GM23338 (cell line): ENCODE results near the gene CRYBA1. TPM values are rescaled to one million over a fixed set of nuclear protein-coding genes. Genes with fewer than 3 reads are reported as not detected.

Experiments
- ATAC-seq: fragments of 200-7000 bp; cut with Tn5 transposase; 3 replicates; pipeline ENCODE4 v1.9.1; 2020
- DNase-seq: peaks from one replicate; pipeline ENCODE4 v3.0.0-alpha.2; 2015; ENCODE audit warnings: low spot score
- H2AFZ ChIP-seq: fragments of 200-600 bp; sonication (generic); 2 replicates; pipeline ENCODE4 v1.8.0; 2016; ENCODE audit warnings: antibody characterized with exemption, mild to moderate bottlenecking, moderate library complexity
- H3F3A ChIP-seq: fragments of 200-600 bp; sonication (generic); replicated peaks from 2 replicates; pipeline ENCODE4 v1.8.0; 2017; ENCODE audit warnings: antibody characterized with exemption, mixed run types, low read depth
- H3K27ac ChIP-seq: fragments of 200-600 bp; sonication (generic); 2 replicates; pipeline ENCODE4 v1.6.1; 2016; ENCODE audit warnings: low read depth
- H3K27me3 ChIP-seq: fragments of 200-600 bp; sonication (generic); 2 replicates; pipeline ENCODE4 v1.8.0; 2016; ENCODE audit warnings: mild to moderate bottlenecking, mixed run types, moderate library complexity; ENCODE audit not compliant: insufficient read depth
- H3K36me3 ChIP-seq: fragments of 200-600 bp; sonication (generic); 2 replicates; pipeline ENCODE4 v1.8.0; 2016; ENCODE audit warnings: mild to moderate bottlenecking; ENCODE audit not compliant: insufficient read depth
- H3K4me1 ChIP-seq: fragments of 200-600 bp; sonication (generic); 2 replicates; pipeline ENCODE4 v1.8.0; 2016; ENCODE audit warnings: mild to moderate bottlenecking, moderate library complexity; ENCODE audit not compliant: insufficient read depth
- H3K4me2 ChIP-seq: fragments of 200-600 bp; sonication (generic); 2 replicates; pipeline ENCODE4 v1.7.1; 2017; ENCODE audit warnings: mixed run types
- H3K4me3 ChIP-seq: fragments of 200-600 bp; sonication (generic); 2 replicates; pipeline ENCODE4 v1.6.1; 2016; ENCODE audit warnings: mixed run types
- H3K79me2 ChIP-seq: fragments of 200-600 bp; sonication (generic); replicated peaks from 2 replicates; pipeline ENCODE4 v1.8.0; 2017; ENCODE audit warnings: mild to moderate bottlenecking; ENCODE audit not compliant: insufficient read depth
- H3K9me2 ChIP-seq: fragments of 200-600 bp; sonication (generic); 2 replicates; pipeline ENCODE4 v1.8.0; 2017; ENCODE audit not compliant: insufficient read depth
- H4K20me1 ChIP-seq: fragments of 200-600 bp; sonication (generic); replicated peaks from 2 replicates; pipeline ENCODE4 v1.8.0; 2017; ENCODE audit warnings: mild to moderate bottlenecking; ENCODE audit not compliant: insufficient read depth
- H3K27ac Mint-ChIP-seq: 2 replicates; pipeline ENCODE4 v1.8.0; 2020; ENCODE audit warnings: inconsistent platforms, mild to moderate bottlenecking, moderate library complexity, mixed read lengths
- H3K27me3 Mint-ChIP-seq: 3 replicates; pipeline ENCODE4 v1.8.0; 2022; ENCODE audit warnings: low read depth, mild to moderate bottlenecking, moderate library complexity, mixed read lengths, inconsistent platforms; ENCODE audit not compliant: insufficient read depth, poor library complexity
- H3K36me3 Mint-ChIP-seq: 3 replicates; pipeline ENCODE4 v1.8.0; 2021; ENCODE audit warnings: low read depth, mild to moderate bottlenecking, inconsistent platforms, moderate library complexity, mixed read lengths
- H3K4me1 Mint-ChIP-seq: 3 replicates; pipeline ENCODE4 v1.8.0; 2020; ENCODE audit warnings: mild to moderate bottlenecking, inconsistent platforms, mixed read lengths
- H3K4me3 Mint-ChIP-seq: 3 replicates; pipeline ENCODE4 v1.8.0; 2021; ENCODE audit warnings: moderate library complexity, mild to moderate bottlenecking, inconsistent platforms, mixed read lengths
- H3K9me3 Mint-ChIP-seq: 3 replicates; pipeline ENCODE4 v1.8.0; 2020; ENCODE audit warnings: moderate library complexity, mild to moderate bottlenecking, inconsistent platforms, mixed read lengths
- CREB1 ChIP-seq: fragments of 250-450 bp; sonication (Bioruptor Pico); IDR thresholded peaks from 2 replicates; pipeline ENCODE4 v1.5.0; 2020; ENCODE audit warnings: low read depth, mild to moderate bottlenecking, moderate library complexity
- ETS1 ChIP-seq: IDR thresholded peaks from 2 replicates; pipeline ENCODE4 v1.6.1; 2016; ENCODE audit warnings: antibody characterized with exemption
- EZH2 ChIP-seq: fragments of 200-600 bp; sonication (generic); IDR thresholded peaks from one replicate; pipeline ENCODE4 v1.8.0; 2017; ENCODE audit warnings: antibody characterized with exemption, mild to moderate bottlenecking, low read depth; ENCODE audit not compliant: unreplicated experiment
- EZH2phosphoT487 ChIP-seq: fragments of 200-600 bp; sonication (generic); IDR thresholded peaks from one replicate; pipeline ENCODE4 v1.8.1; 2018; ENCODE audit warnings: antibody characterized with exemption; ENCODE audit not compliant: unreplicated experiment
- JUNB ChIP-seq: IDR thresholded peaks from one replicate; pipeline ENCODE4 v1.6.1; 2016; ENCODE audit warnings: antibody characterized with exemption; ENCODE audit not compliant: unreplicated experiment
- NANOG ChIP-seq: IDR thresholded peaks from 2 replicates; pipeline ENCODE4 v1.6.1; 2016; ENCODE audit warnings: antibody characterized with exemption, borderline replicate concordance
- POLR2AphosphoS5 ChIP-seq: IDR thresholded peaks from 2 replicates; pipeline ENCODE4 v1.6.1; 2016; ENCODE audit warnings: antibody characterized with exemption, low read depth
- REST ChIP-seq: IDR thresholded peaks from one replicate; pipeline ENCODE4 v1.6.1; 2018; ENCODE audit warnings: antibody characterized with exemption; ENCODE audit not compliant: unreplicated experiment
- STAT1 ChIP-seq: IDR thresholded peaks from one replicate; pipeline ENCODE4 v1.6.1; 2016; ENCODE audit warnings: antibody characterized with exemption; ENCODE audit not compliant: unreplicated experiment
- ZNF114 ChIP-seq: fragments of 250-450 bp; sonication (Bioruptor Pico); IDR thresholded peaks from 2 replicates; pipeline ENCODE4 v1.5.0; 2020; ENCODE audit warnings: mild to moderate bottlenecking, moderate library complexity
- ZNF331 ChIP-seq: fragments of 250-450 bp; sonication (Bioruptor Pico); IDR thresholded peaks from 2 replicates; pipeline ENCODE4 v1.5.0; 2020; ENCODE audit warnings: low read depth, mild to moderate bottlenecking, moderate library complexity
- polyA plus RNA-seq: library from polyadenylated mRNA; unstranded; fragments of >200 nt; fragmentation: Nextera tagmentation; extraction: Ambion mirVana; gene quantifications from 2 replicates; pipeline ENCODE4 v1.2.1, GENCODE V29; 2016
- total RNA-seq: library from RNA; depleted of rRNA; stranded (reverse); fragments of >200 nt; shearing (Covaris generic); gene quantifications from 2 replicates; pipeline ENCODE4 v1.2.3, GENCODE V29; 2014
- TF ChIP-seq, protein P1 (sequence below): fragments of 250-450 bp; sonication (Bioruptor Pico); IDR thresholded peaks from 2 replicates; pipeline ENCODE4 v1.5.0; 2020; ENCODE audit warnings: mild to moderate bottlenecking, moderate library complexity
- TF ChIP-seq, protein P2 (sequence below), 2 experiments: fragments of 200-600 bp in 1 of 2; sonication (generic) in 1 of 2; conservative IDR thresholded peaks; 2 replicates each; pipeline versions ENCODE4 v1.5.1 to v1.6.1; 2016 to 2017; ENCODE audit warnings: antibody characterized with exemption in 2 of 2, low read depth in 2 of 2, mild to moderate bottlenecking in 2 of 2, moderate library complexity in 1 of 2

Gene CRYBA1
- total and polyA plus RNA-seq, 2 experiments from 2014 or later: not detected

- Histone ChIP-seq H3K4me3 (0 out of 2 replicates have a peak overlapping the region, but pooled peaks have one; percentile 24), H4K20me1 (peaks cover 94% of the 10 kb centered on the region), H3K79me2 (peaks cover 100% of the 10 kb centered on the region), H3K36me3 (peaks cover 12% of the 10 kb centered on the region; the same call in 1 of the 2 replicates), H3K4me2 (no peak overlapping the region), H3F3A (peaks cover 15% of the 10 kb centered on the region; the same call in 1 of the 2 replicates), H3K27ac (no peak overlapping the region), H3K27me3 (no peaks in the 10 kb centered on the region), H3K9me2 (no peaks in the 10 kb centered on the region), H3K4me1 (peaks cover 12% of the 10 kb centered on the region; the same call in 1 of the 2 replicates), H2AFZ (no peak overlapping the region)
- ATAC-seq: no peak
- Mint-ChIP-seq H3K27ac (no peak overlapping the region), H3K27me3 (peaks cover 7% of the 10 kb centered on the region), H3K4me3 (no peak overlapping the region; the same call in 2 of the 3 replicates), H3K4me1 (peaks cover 29% of the 10 kb centered on the region), H3K36me3 (peaks cover 87% of the 10 kb centered on the region), H3K9me3 (no peaks in the 10 kb centered on the region)
- TF ChIP-seq ZNF331 (CRISPR knock-in tag): no peak
- TF ChIP-seq STAT1: no peak
- TF ChIP-seq, protein P1, sequence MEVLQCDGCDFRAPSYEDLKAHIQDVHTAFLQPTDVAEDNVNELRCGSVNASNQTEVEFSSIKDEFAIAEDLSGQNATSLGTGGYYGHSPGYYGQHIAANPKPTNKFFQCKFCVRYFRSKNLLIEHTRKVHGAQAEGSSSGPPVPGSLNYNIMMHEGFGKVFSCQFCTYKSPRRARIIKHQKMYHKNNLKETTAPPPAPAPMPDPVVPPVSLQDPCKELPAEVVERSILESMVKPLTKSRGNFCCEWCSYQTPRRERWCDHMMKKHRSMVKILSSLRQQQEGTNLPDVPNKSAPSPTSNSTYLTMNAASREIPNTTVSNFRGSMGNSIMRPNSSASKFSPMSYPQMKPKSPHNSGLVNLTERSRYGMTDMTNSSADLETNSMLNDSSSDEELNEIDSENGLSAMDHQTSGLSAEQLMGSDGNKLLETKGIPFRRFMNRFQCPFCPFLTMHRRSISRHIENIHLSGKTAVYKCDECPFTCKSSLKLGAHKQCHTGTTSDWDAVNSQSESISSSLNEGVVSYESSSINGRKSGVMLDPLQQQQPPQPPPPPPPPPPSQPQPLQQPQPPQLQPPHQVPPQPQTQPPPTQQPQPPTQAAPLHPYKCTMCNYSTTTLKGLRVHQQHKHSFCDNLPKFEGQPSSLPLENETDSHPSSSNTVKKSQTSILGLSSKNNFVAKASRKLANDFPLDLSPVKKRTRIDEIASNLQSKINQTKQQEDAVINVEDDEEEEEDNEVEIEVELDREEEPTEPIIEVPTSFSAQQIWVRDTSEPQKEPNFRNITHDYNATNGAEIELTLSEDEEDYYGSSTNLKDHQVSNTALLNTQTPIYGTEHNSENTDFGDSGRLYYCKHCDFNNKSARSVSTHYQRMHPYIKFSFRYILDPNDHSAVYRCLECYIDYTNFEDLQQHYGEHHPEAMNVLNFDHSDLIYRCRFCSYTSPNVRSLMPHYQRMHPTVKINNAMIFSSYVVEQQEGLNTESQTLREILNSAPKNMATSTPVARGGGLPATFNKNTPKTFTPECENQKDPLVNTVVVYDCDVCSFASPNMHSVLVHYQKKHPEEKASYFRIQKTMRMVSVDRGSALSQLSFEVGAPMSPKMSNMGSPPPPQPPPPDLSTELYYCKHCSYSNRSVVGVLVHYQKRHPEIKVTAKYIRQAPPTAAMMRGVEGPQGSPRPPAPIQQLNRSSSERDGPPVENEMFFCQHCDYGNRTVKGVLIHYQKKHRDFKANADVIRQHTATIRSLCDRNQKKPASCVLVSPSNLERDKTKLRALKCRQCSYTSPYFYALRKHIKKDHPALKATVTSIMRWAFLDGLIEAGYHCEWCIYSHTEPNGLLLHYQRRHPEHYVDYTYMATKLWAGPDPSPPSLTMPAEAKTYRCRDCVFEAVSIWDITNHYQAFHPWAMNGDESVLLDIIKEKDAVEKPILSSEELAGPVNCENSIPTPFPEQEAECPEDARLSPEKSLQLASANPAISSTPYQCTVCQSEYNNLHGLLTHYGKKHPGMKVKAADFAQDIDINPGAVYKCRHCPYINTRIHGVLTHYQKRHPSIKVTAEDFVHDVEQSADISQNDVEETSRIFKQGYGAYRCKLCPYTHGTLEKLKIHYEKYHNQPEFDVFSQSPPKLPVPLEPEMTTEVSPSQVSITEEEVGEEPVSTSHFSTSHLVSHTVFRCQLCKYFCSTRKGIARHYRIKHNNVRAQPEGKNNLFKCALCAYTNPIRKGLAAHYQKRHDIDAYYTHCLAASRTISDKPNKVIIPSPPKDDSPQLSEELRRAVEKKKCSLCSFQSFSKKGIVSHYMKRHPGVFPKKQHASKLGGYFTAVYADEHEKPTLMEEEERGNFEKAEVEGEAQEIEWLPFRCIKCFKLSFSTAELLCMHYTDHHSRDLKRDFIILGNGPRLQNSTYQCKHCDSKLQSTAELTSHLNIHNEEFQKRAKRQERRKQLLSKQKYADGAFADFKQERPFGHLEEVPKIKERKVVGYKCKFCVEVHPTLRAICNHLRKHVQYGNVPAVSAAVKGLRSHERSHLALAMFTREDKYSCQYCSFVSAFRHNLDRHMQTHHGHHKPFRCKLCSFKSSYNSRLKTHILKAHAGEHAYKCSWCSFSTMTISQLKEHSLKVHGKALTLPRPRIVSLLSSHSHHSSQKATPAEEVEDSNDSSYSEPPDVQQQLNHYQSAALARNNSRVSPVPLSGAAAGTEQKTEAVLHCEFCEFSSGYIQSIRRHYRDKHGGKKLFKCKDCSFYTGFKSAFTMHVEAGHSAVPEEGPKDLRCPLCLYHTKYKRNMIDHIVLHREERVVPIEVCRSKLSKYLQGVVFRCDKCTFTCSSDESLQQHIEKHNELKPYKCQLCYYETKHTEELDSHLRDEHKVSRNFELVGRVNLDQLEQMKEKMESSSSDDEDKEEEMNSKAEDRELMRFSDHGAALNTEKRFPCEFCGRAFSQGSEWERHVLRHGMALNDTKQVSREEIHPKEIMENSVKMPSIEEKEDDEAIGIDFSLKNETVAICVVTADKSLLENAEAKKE (CRISPR knock-in tag): no peak
- TF ChIP-seq NANOG: no peak
- TF ChIP-seq CREB1 (CRISPR knock-in tag): no peak
- TF ChIP-seq, protein P2, sequence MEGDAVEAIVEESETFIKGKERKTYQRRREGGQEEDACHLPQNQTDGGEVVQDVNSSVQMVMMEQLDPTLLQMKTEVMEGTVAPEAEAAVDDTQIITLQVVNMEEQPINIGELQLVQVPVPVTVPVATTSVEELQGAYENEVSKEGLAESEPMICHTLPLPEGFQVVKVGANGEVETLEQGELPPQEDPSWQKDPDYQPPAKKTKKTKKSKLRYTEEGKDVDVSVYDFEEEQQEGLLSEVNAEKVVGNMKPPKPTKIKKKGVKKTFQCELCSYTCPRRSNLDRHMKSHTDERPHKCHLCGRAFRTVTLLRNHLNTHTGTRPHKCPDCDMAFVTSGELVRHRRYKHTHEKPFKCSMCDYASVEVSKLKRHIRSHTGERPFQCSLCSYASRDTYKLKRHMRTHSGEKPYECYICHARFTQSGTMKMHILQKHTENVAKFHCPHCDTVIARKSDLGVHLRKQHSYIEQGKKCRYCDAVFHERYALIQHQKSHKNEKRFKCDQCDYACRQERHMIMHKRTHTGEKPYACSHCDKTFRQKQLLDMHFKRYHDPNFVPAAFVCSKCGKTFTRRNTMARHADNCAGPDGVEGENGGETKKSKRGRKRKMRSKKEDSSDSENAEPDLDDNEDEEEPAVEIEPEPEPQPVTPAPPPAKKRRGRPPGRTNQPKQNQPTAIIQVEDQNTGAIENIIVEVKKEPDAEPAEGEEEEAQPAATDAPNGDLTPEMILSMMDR (conservative IDR thresholded peaks at IDR 0.05; ENCODE audit: low read depth in 2 of 2): no peak
- TF ChIP-seq EZH2: no peak
- no peak for TF ChIP-seq POLR2AphosphoS5
- no peak for TF ChIP-seq ZNF114
- no peak for TF ChIP-seq EZH2phosphoT487
- no peak for TF ChIP-seq ETS1
- no peak for TF ChIP-seq REST
- no peak for TF ChIP-seq JUNB
- DNase-seq: no peak
These were observed 32.9 kb downstream of the CRYBA1 start for GRCh38 chr17:29279397-29280070.
